Muscle layer of colon (tissue), 2 donors: Measurements from ENCODE around the gene TANGO2.

Experiments
- H3K27ac ChIP-seq: one replicate; pipeline ENCODE4 v1.7.0; 2013; ENCODE audit warnings: low read depth, mild to moderate bottlenecking, low read length, moderate library complexity
- H3K27me3 ChIP-seq, 2 donors: one replicate each; pipeline ENCODE4 v1.7.0; 2013; ENCODE audit warnings: low read length in 2 of 2, mild to moderate bottlenecking in 2 of 2; ENCODE audit not compliant: insufficient read depth in 2 of 2, control insufficient read depth in 1 of 2
- H3K36me3 ChIP-seq: one replicate; pipeline ENCODE4 v1.7.0; 2013; ENCODE audit warnings: mild to moderate bottlenecking, low read length; ENCODE audit not compliant: insufficient read depth
- H3K4me1 ChIP-seq: one replicate; pipeline ENCODE4 v1.7.0; 2013; ENCODE audit warnings: mild to moderate bottlenecking, low read length; ENCODE audit not compliant: insufficient read depth
- H3K4me3 ChIP-seq, 2 donors: one replicate each; pipeline ENCODE4 v1.7.0; 2013; ENCODE audit warnings: low read length in 2 of 2, low read depth in 1 of 2, mild to moderate bottlenecking in 1 of 2, moderate library complexity in 1 of 2
- H3K9ac ChIP-seq: one replicate; pipeline ENCODE4 v1.7.0; 2013; ENCODE audit warnings: low read length
- H3K9me3 ChIP-seq: one replicate; pipeline ENCODE4 v1.7.0; 2013; ENCODE audit warnings: mild to moderate bottlenecking, low read length
- donor health status: abdominal sarcoma.
- donor health status: Adenocarcinoma of cecum.

The TANGO2 gene

DNA sequence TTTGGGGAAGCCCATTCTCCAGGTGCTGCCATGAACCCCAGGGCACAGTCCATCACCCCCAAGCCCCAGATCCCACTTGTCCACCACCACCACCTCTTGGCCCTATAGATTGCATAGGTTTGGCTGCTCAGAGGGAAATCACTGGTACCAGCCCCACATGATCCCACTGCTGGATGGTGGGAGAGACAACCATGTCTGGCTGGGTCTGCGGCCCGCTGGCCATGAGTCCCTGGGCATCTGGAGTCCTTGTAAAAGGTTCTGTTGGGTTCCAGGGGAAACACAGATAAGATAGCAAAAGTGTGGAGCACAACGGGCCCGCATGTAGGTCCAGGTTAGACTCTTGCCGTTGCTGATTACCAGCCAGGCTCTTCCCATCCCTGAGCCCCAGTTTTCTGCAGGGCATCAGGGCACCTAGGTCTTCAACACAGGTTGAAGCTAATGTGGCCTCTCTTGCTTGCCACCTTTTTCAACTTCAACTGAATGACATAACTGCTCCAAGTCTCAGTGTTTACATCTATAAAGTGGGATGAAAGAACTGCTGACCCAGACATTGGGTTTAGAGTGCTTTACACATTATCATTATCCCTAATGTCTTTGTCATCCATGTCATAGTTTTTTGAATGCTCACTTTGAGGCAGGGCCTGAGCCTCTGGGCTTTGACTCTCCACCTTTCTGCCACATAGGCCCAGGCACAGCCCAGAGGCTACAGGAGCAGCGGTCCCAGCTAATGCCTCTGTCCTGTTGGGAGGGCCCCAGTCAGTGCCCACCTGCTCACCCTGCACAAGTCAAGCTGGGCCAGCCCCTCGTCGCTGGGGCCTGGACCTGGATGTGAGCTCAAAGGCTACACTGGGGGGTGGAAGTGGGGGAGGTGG lies 1.0 kb upstream of the TANGO2 start:
- Histone ChIP-seq H3K36me3 (no peaks in the 10 kb centered on the region), H3K9me3 (no peaks in the 10 kb centered on the region), H3K27me3 (no peaks in the 10 kb centered on the region), H3K27ac (peak overlapping the region; percentile 80), H3K4me3 (peak overlapping the region; percentile 47 to 75), H3K4me1 (peaks cover 17% of the 10 kb centered on the region), H3K9ac (peak overlapping the region; percentile 47)

DNA sequence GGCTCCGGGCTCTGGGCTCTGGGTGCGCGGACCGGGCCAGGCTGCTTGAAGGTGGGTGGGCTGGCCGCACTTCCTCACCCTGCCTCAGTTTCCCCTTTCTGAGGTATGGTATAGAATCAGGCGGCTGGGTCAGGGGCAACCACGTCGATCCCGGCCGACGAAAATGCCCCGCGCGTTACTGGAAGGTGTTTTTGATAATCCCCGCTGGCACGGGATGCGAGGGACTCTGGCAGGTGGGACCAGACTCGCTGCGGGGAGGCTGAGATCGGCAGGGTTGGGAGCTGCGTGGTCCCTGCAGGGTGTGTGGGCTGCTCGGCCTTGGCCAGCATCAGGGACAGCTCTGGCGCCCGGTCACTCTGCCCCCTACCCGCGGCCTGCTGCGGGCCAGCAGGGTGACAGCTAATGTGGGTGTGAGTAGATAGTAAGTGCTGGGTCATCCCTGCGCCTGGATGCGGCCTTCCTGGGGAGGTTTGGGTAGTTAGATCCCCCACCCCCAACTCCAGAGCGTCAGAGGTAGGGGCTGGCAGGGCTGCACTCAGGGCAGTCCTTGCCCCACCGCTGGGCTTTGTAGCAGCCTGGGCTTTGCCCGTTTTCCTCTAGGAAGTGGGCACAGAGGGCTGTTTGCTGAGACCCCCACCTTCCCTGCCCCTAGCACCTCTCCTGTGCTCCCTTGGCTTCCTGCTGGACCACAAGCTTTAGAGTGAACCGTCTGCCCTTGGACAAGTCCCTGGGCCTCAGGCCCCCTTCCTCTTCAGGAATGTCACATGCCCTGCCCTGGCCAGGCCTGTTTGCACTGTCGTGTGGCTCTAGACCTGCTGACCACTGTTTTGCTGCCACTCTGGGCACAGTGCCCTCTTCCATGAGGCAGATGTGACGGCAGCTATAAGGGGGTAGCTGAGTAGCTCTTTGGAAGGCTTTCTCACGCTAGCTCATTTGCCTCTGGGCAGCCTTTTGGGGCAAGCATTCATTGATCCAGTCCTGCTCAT lies 579 bp downstream of the TANGO2 start:
- Histone ChIP-seq H3K4me3 (peak overlapping the region; percentile 94 to 95), H3K27me3 (no peaks in the 10 kb centered on the region), H3K27ac (peak overlapping the region; percentile 87), H3K36me3 (peaks cover 3% of the 10 kb centered on the region), H3K4me1 (peaks cover 17% of the 10 kb centered on the region), H3K9ac (peak overlapping the region; percentile 82), H3K9me3 (no peaks in the 10 kb centered on the region)

DNA sequence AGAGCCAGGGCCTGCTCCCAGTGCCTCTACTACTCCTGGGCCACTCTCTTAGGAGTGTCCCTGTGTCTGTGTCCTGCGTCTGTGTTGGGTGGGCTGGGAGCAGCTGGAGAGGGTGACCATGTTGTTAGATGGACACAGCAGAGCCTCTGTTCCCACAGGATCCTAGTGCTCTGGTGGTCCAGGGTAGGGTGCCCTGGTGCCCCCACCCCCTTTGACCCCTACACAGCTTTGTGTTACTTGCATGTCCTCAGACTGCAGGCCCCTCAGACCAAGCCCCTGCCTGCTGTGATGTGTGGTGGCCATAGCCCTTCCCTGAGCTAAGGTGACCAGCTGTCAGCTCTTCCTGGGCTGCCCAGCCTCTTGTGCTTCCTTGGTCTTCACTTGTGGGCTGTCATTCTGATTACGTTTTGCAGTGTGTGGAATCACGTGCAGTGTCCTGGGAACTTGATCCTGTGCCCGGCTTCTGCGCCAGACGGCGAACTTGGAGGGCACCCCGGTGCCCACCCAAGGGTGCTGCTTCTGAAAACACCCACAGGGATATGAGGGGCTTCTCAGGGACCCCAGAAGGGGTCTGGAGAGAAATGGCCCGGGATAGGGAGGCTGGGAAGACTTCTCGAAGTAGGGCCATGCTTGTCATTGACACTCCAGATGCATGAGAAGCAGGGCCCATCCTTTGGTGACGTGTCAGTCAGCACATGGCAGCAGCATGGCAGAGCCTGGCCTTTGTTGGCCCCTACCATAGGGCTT lies 1.5 kb downstream of the TANGO2 start:
- Histone ChIP-seq H3K9me3 (no peaks in the 10 kb centered on the region), H3K27me3 (no peaks in the 10 kb centered on the region), H3K27ac (no peak overlapping the region), H3K4me3 (peak overlapping the region; percentile 94 to 95), H3K36me3 (peaks cover 5% of the 10 kb centered on the region), H3K4me1 (peaks cover 17% of the 10 kb centered on the region), H3K9ac (peak overlapping the region; percentile 82)

DNA sequence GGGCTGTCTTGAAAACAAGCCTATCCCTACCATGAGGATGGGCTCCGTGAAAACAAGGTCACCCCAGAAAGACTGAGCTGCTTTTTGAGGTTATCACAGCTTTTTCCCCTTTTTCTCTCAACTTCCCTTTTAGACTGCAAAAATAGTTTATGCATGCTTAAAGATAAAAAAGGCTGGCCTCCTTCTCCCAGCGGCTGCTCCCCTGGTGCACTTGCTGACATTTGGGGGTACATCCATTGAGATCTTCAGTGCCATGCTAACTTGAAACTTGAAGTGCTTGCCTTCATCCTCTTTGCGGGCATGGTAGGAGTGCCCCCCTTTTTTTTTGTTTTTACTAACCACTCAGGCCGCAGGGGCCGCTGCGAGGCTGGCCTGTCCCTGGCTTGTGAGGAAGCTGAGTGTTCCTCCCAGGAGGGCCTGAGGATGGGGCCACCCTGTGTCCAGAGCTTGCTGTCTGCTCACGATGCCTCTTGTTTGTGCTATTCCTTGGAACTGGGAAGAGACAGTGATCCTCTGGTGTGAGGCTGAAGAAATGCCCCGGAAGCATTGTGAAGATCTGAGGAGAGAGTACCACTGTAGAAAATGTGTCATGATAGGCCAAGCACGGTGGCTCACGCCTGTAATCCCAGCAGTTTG lies 2.2 kb downstream of the TANGO2 start:
- H3K4me3 ChIP-seq: no peak overlapping the region
- no peak overlapping the region for H3K27ac ChIP-seq
- H3K4me1 ChIP-seq: peaks cover 17% of the 10 kb centered on the region
- H3K27me3 ChIP-seq: no peaks in the 10 kb centered on the region
- no peak overlapping the region for H3K9ac ChIP-seq
- peaks cover 5% of the 10 kb centered on the region for H3K36me3 ChIP-seq
- no peaks in the 10 kb centered on the region for H3K9me3 ChIP-seq

DNA sequence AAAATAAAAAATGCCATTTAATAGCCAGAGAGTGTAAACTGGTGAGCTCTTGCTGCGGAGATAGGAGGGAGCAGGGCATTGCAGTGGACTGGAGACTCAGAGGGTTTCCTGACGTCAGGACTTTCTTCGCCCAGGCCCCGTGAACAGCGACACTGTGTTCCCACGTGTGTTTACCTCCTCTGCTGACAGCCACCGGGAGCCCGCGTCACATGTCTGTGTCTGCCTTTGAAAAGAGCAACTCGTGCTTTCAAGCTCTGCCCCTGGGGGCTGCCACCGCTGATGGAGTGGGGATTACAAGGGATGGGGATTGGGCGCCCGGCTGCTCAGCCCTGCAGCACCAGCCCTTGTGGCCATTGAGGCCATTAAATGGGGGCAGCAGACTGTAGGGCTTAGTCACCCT lies 3.3 kb downstream of the TANGO2 start:
- no peak overlapping the region for H3K4me3 ChIP-seq

DNA sequence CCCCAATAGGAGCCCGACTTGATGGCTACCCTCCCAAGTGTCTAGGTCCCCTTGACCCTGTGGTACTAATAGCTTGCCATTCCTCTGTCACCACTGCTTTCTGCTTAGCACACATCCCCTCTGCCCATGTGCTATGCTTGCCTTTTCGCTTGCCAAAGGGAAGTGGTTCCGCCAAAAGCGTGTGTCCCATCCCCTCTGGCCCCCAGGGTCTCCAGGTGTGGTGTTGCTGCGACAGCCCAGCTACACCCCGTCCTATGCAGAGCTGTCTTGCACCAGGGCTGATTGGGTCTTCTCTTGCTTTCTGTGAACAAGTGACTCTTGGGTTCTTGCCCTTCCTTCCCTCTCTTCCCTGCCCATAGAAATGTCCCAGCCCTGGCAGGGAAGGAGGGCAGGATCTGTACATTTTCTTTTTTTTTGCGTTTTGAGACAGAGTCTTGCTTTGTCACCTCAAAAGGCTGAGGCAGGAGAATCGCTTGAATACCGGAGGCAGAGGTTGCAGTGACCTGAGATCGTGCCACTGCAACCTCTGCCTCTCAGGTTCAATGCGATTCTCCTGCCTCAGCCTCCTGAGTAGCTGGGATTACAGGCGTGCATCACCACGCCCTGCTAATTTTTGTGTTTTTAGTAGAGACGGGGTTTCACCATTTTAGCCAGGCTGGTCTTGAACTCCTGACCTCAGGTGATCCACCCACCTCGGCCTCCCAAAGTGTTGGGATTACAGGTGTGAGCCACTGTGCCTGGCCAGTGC lies 3.9 kb downstream of the TANGO2 start:
- Histone ChIP-seq H3K4me3 (no peak overlapping the region), H3K27ac (no peak overlapping the region), H3K9me3 (no peaks in the 10 kb centered on the region), H3K36me3 (peaks cover 5% of the 10 kb centered on the region), H3K4me1 (peaks cover 17% of the 10 kb centered on the region), H3K9ac (no peak overlapping the region), H3K27me3 (no peaks in the 10 kb centered on the region)

More for the DNA sequence above, 3.3 kb downstream of the TANGO2 start:
- peaks cover 5% of the 10 kb centered on the region for H3K36me3 ChIP-seq
- H3K4me1 ChIP-seq: peaks cover 17% of the 10 kb centered on the region
- no peaks in the 10 kb centered on the region for H3K27me3 ChIP-seq
- H3K9me3 ChIP-seq: no peaks in the 10 kb centered on the region
- no peak overlapping the region for H3K9ac ChIP-seq
- no peak overlapping the region for H3K27ac ChIP-seq

DNA sequence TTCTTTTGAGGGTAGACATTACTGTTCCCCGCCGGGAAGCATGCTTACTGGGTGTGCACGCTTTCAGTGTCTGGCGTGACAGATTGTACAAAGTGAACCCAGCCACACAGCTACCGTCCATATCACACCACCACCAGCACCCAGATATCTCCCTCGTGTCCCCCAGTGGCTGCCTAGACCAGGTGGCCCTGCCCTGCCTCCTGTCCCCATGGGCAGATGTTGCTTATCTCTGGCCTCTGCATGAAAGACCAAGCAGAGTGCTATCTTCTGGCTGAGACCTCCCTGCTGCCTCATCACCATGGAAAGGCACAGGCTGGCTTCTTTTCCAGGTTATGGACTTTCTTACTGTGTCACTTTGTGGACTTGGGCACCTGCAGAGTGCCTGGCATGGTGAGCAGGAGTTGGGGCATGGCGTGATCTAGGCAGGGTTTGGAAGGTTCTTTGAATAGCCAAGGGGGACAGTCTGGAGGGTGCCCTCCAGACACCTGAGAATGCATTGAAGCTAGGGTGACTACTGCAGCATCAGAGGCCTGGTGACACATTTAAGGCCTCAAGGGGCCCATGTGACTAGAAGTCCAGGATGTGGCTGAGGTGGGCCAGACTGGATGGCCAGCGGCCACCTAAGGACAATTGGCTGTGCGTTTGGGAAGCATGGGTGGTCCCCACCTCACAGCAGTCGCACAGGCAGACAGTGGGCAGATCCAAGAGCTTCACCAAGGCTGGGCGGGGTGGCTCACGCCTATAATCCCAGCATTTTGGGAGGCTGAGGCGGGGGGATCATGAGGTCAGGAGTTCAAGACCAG lies 4.7 kb downstream of the TANGO2 start:
- no peak overlapping the region for H3K4me3 ChIP-seq
- peaks cover 5% of the 10 kb centered on the region for H3K36me3 ChIP-seq
- H3K9ac ChIP-seq: no peak overlapping the region
- peaks cover 11% of the 10 kb centered on the region for H3K4me1 ChIP-seq
- H3K27me3 ChIP-seq: no peaks in the 10 kb centered on the region
- no peaks in the 10 kb centered on the region for H3K9me3 ChIP-seq
- no peak overlapping the region for H3K27ac ChIP-seq

DNA sequence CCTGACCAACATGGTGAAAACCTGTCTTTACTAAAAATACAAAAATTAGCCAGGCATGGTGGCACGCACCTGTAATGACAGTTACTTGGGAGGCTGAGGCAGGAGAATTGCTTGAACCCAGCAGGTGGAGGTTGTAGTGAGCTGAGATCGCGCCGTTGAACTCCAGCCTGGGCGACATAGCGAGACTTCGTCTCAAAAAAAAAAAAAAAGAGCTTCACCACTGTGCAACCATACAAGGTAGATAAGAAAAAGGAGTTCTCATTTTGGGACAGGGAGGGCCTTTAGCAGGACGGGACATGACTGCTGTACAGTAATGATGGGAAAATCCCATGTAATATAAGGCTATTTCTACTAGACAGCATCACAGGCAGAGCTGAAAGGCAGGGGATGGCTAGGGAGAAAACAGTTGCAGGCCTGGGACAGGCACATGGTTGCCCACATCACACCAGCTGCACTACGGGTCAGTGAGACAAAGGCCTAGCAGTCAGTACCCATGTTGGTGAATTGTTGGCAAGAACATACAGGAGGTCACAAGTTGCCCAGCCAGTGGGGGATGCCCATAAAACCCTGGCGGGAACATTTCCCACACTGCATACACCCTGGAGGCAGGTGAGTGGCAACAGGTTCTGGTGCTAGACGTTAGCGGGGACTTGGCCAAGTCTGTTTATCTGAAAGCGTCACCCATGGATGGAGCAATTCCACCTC lies 5.4 kb downstream of the TANGO2 start:
- no peaks in the 10 kb centered on the region for H3K9me3 ChIP-seq
- no peak overlapping the region for H3K4me3 ChIP-seq
- H3K27me3 ChIP-seq: no peaks in the 10 kb centered on the region
- peaks cover 5% of the 10 kb centered on the region for H3K36me3 ChIP-seq
- no peak overlapping the region for H3K27ac ChIP-seq
- no peak overlapping the region for H3K9ac ChIP-seq
- peaks cover 11% of the 10 kb centered on the region for H3K4me1 ChIP-seq

DNA sequence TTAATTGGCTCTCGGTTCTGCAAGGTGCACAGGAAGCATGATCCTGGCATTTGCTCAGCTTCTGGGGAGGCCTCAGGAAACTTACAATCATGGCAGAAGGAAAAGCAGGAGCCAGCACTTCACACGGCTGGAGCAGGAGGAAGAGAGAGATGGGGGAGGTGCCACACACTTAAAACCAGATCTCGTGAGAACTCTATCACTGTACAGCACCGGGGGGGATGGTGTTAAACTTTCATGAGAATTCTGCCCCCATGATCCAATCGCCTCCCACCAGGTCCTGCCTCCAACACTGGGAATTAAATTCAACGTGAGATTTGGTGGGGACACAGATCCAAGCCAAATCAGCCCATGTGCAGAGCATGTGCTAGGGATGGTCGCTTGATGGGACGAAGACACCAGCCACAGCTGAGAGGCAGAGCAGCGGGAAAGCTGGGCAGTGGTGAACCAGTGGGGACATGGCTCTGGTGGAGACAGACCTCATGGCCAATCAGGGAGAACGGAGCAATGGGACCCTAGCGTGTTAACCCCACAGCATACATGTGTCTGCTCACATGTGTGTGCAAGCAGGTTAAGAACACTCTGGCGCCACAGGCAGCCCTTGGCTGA lies 6.2 kb downstream of the TANGO2 start:
- no peak overlapping the region for H3K4me3 ChIP-seq
- H3K4me1 ChIP-seq: peaks cover 4% of the 10 kb centered on the region
- H3K9ac ChIP-seq: no peak overlapping the region
- H3K27me3 ChIP-seq: no peaks in the 10 kb centered on the region
- H3K27ac ChIP-seq: no peak overlapping the region
- no peaks in the 10 kb centered on the region for H3K9me3 ChIP-seq
- peaks cover 5% of the 10 kb centered on the region for H3K36me3 ChIP-seq
